A673 (cell line): Measurements from ENCODE around the gene CCNK.

Source experiments
- EZH2 ChIP-seq: fragments of 200-600 bp; sonication (generic); IDR thresholded peaks from 2 replicates; pipeline ENCODE4 v1.6.1; 2017; ENCODE audit warnings: borderline replicate concordance, low read depth, mild to moderate bottlenecking, mixed read lengths, antibody characterized with exemption, low read length; ENCODE audit not compliant: poor library complexity, severe bottlenecking
- TF ChIP-seq, protein P1 (sequence below): fragments of 300-800, 200-600 bp; sonication (generic); conservative IDR thresholded peaks from 2 replicates; pipeline ENCODE4 v1.5.1; 2017; ENCODE audit warnings: low read depth, mild to moderate bottlenecking, antibody characterized with exemption, low read length, moderate library complexity, mixed read lengths

DNA sequence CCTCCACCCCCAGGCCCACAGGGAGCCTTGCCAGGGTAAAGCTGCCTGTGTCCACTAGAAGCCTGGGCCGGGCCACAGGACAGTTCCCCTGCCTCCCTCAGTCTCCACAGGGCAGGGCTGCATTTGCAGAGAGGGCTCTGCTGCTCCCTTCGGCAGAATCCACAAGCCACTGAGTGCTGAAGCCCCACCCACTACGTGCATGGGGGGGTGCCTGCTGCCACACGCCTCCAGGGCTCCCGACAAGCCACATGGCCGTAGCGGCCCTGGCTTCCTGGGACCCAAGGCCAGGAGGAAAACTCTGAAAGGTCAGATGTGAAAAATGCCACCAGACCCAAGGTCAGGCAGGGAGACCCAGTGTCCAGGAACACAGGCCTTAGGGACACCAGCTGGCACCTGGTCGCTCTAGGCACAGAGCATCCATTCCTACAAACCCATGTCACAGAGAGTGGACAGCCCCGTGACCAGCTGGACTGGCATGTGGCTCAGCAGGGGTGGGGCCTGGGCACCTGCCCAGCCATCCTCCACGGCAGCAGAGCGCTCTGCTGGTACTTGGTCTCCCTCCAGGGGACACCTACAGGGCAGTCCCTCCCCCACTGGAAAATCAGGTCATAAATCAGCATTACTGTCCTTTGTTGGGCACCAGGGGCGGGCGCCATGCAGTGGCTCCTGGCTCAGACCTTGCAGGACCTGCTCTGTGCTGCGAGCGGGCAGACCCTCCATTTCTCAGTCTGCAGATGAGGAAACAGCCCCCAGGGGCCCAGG lies 79.9 kb downstream of the CCNK start:
- TF ChIP-seq EZH2, result no peak
- TF ChIP-seq, protein P1, sequence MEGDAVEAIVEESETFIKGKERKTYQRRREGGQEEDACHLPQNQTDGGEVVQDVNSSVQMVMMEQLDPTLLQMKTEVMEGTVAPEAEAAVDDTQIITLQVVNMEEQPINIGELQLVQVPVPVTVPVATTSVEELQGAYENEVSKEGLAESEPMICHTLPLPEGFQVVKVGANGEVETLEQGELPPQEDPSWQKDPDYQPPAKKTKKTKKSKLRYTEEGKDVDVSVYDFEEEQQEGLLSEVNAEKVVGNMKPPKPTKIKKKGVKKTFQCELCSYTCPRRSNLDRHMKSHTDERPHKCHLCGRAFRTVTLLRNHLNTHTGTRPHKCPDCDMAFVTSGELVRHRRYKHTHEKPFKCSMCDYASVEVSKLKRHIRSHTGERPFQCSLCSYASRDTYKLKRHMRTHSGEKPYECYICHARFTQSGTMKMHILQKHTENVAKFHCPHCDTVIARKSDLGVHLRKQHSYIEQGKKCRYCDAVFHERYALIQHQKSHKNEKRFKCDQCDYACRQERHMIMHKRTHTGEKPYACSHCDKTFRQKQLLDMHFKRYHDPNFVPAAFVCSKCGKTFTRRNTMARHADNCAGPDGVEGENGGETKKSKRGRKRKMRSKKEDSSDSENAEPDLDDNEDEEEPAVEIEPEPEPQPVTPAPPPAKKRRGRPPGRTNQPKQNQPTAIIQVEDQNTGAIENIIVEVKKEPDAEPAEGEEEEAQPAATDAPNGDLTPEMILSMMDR, result no peak
